Epidermal melanocyte (primary cell): ENCODE results near the gene CD244.
"Not testable (repeated sequence)": the region's sequence is repeated elsewhere in the genome, so short reads cannot be mapped to it uniquely, and the experiment has no call there.

Experiments
- DNase-seq: peaks from one replicate; pipeline ENCODE4 v3.0.0; 2011; ENCODE audit warnings: low spot score; ENCODE audit not compliant: insufficient read length

The CD244 gene, protein sequence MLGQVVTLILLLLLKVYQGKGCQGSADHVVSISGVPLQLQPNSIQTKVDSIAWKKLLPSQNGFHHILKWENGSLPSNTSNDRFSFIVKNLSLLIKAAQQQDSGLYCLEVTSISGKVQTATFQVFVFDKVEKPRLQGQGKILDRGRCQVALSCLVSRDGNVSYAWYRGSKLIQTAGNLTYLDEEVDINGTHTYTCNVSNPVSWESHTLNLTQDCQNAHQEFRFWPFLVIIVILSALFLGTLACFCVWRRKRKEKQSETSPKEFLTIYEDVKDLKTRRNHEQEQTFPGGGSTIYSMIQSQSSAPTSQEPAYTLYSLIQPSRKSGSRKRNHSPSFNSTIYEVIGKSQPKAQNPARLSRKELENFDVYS

DNA sequence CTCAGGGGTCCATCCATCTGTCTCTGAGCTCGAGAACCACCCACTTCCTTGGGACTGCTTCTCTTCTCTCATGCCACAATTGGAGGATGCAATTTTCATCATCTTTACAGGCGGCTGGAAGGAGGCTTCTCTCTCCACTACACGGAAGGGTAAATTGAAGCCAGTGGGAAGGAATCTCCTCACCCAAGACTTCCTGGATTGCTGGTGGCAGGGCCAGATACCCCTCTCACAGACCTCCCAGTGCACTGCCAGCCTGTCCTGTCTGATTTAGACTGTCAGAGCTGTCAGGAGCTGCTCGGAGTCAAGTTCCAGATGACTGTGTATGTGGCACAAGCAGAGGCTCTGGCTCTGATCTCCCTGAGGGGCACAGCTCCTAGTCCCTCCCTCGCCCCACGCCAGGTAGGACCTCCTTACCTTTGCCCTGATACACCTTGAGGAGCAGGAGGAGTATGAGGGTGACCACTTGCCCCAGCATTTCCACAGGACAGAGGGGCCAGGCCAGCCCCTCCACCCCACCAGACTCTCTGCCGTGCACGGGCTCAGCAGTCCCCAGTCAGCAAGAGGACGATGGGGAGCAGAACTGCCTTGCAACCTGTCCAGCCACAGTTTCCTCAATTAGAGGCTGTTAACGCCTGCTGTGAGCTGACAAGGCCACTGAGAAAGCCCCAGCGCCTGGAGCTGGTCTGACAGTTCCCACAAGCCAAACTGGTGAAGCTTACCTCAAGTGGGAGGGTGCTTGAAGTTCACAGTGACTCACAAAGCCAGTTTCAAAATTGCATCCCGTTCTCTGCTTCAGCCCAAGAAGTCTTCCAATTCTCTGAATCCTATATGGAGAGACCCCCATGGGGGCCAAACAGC lies at the start of gene CD244:
TSS of gene CD244 (minus strand) at position 685 of the 858 bp plus-strand sequence. CDS start at position 475, 210 bp downstream.
- no peak for DNase-seq

DNA sequence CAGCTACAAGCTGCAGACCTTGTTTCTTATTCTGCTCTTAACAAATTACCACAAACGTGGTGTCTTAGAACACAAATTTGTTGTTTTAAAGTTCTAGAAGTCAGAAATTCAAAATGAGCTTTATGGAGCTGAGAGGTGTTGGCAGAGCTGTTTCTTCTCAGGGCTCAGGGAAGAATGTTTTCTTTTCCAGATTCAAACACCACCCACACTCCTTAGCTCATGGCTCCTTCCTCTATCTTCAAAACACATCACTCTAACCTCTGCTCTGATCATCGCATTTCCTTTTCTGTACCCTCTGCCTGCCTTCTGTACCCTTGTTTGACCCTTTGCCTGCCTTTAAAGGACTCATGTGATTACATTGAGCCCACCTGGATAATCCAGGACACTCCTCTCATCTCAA lies 49.2 kb upstream of the CD244 start:
- DNase-seq = no peak

DNA sequence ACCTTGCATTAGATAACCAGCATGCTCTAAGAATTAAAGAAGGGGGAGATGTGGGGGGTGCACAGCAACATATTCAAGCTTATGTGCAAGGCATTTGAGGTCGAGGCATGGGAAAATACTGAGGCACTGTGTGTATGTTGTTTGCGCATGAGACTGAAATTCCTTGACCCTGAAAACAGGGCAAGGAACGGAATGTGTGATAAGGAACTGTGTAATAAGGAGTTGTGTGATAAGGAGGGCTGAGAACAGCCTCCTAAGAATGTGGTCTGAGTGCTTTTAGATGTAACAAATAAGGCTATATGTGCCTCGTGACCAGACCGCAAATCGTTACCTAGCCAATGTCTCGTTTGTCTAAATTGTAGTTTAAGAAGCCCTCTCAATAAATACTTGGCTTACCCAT lies 48.8 kb upstream of the CD244 start:
- no peak for DNase-seq

DNA sequence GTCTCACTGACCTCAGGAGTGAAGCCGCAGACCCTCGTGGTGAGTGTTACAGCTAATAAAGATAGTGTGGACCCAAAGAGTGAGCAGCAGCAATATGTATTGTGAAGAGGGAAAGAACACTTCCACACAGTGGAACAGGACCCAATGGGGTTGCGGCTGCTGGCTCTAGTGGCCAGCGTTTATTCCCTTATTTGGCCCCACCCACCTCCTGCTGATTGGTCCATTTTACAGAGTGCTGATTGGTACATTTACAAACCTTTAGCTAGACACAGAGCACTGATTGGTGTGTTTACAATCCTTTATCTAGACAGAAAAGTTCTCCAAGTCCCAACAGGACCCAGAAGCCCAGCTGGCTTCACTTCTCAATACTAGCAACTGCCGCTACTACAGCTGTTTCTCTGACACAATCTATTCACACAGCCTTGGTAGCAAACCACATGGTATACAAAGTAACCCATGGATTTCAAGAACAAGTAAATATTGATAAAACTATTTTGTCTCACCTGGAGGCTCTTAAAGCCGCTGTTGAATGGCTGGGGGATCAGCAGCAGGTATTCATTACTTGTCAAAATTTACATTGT lies 47.6 kb upstream of the CD244 start:
- no peak for DNase-seq

DNA sequence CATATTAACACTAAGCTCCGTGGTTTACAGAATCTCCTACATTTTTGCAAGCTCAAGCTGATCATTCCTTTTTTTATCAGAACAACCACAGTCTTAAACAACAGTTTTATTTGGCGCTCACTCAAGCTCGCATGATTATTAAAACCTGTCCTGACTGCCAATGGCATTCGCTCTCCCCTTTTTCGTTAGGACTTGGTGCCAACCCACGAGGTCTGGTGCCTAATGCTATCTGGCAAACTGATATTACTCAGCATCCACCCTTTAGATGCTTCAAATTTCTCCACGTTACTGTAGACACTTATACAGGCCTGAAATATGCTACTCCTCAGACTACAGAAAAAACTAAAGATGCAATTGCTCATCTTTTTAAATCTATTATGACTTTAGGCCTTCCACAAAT lies 45.3 kb upstream of the CD244 start:
- DNase-seq = no peak

DNA sequence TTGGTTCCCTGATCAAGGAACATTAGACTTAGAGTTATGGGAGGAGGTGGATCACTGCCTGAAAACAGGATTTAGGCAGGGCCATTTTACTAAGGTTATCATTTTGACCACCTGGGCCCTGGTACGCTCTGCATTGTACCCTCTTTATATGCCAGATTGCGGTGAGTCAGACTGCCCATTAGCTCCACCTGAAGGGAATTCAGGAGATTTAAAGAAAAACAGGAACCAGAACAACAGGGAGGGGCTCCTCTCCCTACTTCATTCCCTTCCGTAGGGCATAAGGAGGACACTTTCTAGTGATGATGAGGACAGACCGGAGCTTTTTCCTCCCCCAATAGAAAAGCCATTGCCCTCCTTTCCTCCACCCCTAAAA lies 42.9 kb upstream of the CD244 start:
- no peak for DNase-seq

DNA sequence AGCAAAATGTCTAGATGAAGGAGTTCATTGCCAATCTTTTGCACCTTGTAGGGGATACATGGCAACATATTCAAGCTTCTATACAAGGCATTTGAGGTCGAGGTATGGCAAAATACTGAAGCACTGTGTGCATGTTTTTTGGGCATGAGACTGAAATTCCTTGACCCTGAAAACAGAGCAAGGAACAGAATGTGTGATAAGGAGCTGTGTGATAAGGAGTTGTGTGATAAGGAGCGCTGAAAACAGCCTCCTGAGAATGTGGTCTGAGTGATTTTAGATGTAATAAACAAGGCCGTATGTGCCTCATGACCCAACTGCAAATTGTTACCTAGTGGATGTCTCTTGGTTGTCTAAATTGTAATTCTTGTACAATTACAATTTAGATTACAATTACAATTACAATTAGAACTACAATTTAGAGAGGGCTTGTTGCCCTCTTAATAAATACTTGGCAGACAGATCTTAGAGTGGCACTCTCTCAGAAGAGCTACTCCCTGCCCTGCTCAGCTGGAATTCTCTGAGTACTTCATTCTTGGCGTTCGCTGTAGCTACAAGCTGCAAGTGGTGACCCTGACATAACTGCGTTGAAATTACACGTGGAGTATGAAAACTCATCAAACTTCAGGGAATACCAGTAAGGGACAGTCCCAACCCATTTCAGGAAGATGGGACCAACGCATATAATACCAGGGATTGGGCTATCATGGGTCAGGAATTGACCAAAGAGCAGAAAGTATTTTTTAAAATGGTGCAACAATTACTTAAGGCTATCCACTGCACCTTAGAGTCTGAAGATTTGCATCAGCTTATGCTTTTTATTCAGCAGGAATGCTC lies 42.3 kb upstream of the CD244 start:
- DNase-seq = no peak

DNA sequence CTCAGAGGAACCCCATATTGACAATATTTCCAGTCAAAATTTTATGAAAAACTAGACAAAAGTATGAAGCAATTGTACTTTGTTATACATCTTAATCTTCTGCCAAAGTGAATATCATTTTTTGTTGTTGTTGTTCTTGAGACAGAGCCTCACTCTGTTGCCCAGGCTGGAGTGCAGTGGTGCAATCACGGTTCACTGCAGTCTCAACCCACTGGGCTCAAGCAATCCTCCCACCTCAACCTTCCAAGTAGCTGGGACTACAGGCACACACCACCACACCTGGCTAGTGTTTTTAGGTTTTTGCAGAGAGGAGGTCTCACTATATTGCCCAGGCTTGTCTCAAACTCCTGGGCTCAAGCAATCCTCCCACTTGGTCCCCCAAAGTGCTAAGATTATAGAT lies 39.6 kb upstream of the CD244 start:
- DNase-seq = not testable (repeated sequence)

DNA sequence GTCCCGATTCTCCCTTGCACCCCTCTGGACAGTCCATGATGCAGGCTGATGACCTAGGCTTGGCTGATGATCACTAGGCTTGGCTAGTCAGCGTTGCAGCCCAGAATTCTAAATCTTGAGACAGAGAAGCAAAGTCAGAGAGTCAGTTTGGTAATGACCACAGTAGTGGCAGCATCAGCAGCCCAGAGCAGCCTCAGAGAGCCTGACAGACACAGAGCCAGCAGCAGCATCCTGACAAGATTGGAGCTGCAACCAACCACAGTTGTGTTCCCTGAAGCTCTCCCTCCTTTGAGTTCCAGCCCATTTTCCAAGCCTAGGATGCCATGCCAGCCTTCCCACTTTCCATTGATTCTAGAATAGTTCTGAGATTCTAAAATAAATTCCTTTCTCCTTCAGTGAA lies 39.1 kb upstream of the CD244 start:
- DNase-seq = no peak

DNA sequence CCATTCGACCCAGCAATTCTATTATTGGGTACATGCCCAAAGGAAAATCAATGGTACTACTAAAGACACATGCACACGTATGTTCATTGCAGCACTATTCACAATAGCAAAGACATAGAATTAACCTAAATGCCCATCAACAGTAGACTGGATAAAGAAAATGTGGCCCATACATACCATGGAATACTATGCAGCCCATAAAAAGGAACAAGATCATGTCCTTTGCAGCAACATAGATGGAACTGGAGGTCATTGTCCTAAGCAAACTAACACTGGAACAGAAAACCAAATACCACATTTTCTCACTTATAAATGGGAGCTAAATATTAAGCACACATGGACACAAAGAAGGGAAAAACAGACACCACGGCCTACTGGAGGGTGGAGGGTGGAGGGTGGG lies 38.0 kb upstream of the CD244 start:
- DNase-seq = not testable (repeated sequence)

DNA sequence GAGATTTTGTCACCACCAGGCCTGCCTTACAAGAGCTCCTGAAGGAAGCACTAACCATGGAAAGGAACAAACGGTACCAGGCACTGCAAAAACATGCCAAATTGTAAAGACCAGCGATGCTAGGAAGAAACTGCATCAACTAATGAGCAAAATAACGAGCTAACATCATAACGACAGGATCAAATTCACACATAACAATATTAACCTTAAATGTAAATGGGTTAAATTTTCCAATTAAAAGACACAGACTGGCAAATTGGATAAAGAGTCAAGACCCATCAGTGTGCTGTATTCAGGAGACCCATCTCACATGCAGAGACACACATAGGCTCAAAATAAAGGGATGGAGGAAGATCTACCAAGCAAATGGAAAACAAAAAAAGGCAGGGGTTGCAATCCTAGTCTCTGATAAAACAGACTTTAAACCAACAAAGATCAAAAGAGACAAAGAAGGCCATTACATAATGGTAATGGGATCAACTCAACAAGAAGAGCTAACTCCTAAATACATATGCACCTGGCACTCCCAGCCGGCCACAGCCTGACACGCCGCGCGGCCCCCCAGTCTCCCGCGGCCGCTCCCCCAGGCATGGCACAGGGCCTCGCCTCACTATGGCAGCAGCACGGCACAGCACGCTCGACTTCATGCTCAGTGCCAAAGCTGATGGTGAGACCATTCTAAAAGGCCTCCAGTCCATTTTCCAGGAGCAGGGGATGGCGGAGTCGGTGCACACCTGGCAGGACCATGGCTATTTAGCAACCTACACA lies 31.9 kb upstream of the CD244 start:
- DNase-seq = not testable (repeated sequence)

DNA sequence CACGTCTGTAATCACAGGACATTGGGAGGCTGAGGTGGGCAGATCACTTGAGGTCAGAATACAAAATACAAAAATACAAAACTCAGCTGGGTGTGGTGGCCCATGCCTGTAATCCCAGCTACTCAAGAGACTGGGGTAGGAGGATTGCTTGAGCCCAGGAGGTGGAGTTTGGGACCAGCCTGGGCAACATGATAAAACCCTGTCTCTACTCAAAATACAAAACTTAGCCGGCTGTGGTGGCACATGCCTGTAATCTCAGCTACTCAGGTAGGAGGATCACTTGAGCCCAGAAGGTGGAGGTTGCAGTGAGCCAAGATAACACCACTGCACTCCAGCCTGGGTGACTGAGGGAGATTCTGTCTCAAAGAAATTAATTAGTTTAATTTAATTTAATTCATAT lies 28.8 kb upstream of the CD244 start:
- no peak for DNase-seq

DNA sequence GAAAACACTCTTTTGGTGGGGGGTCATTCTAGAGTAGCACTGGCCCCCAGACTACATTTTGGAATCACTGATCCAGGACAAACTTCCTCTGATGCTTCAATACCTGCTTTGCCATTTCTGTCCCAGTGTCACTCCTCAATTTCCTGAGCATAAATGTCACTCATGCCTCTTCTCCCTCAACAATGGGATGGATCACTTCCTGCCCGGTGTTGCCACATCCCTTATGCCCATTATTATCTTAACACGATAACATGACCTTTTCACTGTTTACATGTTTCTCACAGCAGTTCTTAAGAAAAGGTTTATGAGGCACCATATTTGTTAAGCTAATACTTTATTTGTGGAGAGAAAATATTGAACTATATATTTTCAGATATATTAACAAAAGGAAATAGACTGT lies 26.2 kb upstream of the CD244 start:
- DNase-seq = no peak

DNA sequence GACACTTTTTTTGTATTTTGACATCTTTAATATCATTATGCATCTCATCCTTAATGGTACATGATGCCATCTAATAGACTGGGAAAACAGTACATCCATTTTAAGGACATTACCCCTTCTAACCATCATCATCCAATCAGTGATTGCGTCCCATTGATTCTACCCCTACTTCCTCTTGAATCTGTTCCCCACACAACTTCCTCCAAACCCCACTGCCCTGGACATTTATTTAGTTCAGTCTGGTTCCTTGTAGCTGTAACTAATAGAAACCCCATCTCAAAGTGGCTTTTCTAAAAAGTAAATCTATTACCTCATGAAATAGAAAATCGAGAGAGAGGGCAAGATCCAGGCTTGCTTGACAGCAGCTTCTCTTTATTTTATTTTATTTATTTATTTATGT lies 24.4 kb upstream of the CD244 start:
- no peak for DNase-seq

DNA sequence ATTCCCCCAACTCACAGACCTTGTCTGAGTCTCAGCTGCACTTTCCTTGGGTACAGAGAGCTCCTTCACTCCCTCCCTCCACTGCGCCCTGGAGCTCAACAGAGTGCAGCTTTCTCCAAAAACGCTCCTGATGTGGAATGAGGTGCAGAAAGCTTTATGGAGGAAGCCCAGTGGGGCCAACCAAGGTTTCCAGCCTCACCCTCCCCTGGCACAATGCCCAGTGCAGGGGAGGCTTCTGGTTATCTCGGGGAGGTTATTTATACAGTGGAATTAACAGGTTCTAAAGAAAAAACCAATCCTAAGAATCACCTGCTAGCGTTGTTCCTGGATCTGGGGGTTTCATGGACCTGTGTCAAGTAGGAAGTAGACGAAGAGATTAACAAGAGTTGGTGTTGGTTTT lies 22.4 kb upstream of the CD244 start, which contains the start of gene ITLN1:
TSS of gene ITLN1 (minus strand) at position 139 of the 400 bp plus-strand sequence. CDS start 303 bp downstream, outside the sequence.
- DNase-seq = no peak

DNA sequence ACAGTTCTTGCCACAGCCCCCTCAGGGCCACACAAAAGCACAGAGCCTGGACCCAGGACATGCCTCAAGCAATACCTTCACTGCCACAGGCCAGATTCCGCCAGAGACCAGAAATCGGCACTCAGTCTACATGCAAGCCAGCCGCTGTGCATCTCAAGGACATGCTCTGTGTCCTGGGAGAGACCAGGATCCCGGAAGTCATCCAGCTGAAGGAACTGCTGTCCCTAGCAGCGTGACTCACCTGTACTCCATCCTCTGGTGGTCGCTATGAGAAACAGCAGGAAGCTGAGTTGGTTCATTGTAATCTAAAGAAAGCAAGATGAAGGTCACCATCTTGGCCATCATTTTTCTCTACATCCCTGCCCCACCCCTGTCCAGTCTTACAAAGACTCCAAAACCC lies 21.9 kb upstream of the CD244 start:
- no peak for DNase-seq

DNA sequence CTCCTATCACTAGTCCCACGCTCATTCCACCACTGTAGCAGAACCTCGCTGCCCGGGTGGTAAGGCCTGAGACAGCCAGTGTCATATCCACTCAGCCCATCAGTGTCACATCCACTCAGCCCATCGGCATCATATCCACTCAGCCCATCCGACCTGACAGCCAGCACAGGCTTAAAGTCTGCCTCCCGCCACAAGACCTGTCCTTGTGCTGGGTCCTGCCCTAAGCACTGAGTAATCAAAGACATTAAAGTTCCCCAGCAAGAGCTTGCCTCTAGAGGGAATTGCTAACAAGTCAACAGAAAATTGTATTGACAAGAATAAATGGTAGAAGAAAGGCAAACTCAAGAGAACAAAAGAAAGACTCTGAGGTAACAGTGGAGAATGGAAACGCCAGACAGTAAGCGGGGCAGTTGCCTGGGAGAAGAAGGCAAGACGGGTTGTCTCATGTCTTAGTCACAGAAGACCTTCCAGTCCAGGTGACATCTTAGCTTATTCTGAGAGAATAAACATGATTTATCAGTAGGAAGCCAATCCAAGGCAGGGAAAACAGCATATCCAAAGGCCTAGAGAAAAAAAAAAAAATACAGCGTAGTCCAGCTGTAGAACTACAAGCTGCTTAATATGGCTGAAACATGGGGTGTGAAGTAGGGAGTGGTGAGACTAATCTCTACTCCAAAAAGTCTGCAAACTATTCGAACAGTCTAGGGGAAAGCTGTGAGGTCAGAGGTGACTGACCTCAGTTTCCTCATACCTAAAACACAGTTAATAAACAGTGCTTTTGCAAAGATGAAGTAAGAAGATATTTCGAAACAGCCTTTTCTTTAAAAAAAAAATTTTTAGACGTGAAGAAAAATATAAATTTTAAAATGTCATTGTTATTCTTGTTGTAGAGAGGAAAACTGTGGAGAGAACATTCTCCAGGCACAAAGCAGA lies 21.2 kb upstream of the CD244 start:
- DNase-seq = no peak

DNA sequence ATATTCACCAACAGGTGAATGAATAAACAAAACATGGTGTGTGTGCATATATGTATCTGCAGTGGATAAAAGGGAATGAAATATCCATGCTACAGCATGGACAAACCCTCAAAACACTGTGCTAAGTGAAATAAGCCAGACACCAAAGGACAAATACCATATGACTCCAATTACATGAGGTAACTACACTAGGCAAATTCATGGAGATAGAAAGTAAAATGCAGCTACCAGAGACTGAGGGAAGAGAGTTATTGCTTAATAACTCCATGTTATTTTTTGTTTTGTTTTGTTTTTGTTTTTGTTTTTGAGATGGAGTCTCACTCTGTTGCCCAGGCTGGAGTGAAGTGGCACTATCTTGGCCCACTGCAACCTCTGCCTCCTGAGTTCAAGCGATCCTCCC lies 19.9 kb upstream of the CD244 start:
- DNase-seq = no peak

DNA sequence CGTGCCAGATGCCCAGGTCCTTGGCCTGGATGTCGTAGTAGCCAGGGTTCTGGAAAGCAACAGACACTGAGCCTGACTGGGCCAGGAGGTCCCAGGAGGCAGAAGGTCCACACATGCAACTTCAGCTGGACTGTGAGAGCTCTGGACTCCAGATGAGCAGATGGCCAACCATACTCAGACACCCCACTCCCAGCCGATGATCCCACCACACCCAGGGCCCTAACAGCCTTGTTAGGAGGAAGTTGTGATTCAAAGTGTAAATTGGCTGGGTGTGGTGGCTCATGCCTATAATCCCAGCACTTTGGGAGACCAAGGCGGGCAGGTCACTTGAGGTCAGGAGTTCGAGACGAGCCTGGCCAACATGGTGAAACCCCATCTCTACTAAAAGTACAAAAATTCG lies 18.6 kb upstream of the CD244 start:
- DNase-seq = not testable (repeated sequence)
